Neutrophil (primary cell): ENCODE results near the gene TRPV6.

Experiments
- H3K27ac ChIP-seq: fragments of 200-600 bp; sonication (generic); 2 replicates; pipeline ENCODE4 v1.5.1; 2016; ENCODE audit warnings: mild to moderate bottlenecking, moderate library complexity
- H3K27me3 ChIP-seq: fragments of 200-600 bp; sonication (generic); 2 replicates; pipeline ENCODE4 v1.6.0; 2016; ENCODE audit warnings: mild to moderate bottlenecking
- H3K36me3 ChIP-seq: fragments of 200-600 bp; sonication (generic); 2 replicates; pipeline ENCODE4 v1.5.1; 2017
- H3K4me1 ChIP-seq, 2 experiments: fragments of 200-600 bp in 1 of 2; sonication (generic) in 1 of 2; 1 replicate in 1 of 2; 2 replicates in 1 of 2; pipeline versions ENCODE4 v1.5.1 to v1.6.1; 2013 to 2016; ENCODE audit warnings: low read depth in 1 of 2, low read length in 1 of 2, mild to moderate bottlenecking in 1 of 2, moderate library complexity in 1 of 2; ENCODE audit not compliant: control insufficient read depth in 1 of 2, insufficient read depth in 1 of 2
- H3K4me3 ChIP-seq, 2 experiments: fragments of 200-600 bp in 1 of 2; sonication (generic) in 1 of 2; 1 replicate in 1 of 2; 2 replicates in 1 of 2; pipeline ENCODE4 v1.5.1; 2013 to 2016; ENCODE audit warnings: low read depth in 1 of 2, low read length in 1 of 2, mild to moderate bottlenecking in 1 of 2, moderate library complexity in 1 of 2
- H3K9me3 ChIP-seq: fragments of 200-600 bp; sonication (generic); 2 replicates; pipeline ENCODE4 v1.5.1; 2016
- TF ChIP-seq, protein P1 (sequence below): fragments of 200-600 bp; sonication (generic); IDR thresholded peaks from 2 replicates; pipeline ENCODE4 v1.5.1; 2016; ENCODE audit warnings: antibody characterized with exemption

Gene TRPV6

DNA sequence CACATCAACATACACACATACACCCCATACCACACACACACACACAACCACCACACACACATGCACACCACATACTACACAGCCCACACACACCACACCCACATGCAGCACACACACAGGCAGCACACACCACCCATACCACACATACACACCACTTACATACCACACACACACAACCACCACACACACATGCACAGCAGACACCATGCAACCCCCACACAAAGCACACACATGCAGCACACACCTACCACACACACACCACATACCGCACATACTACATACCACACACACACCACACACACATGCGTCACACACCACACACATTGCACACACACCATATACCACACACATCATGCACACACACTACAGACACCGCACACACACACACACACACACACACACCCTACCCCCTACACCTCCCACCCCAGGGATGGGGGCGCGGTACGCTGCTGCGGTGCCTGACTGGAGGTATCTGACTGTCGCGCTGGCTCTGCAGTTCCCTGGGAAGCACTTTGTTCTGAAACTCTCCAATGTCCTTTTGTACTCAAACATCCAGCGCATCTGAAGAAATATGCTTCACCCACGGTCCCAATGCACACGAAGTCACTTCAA is 5.4 kb upstream of the TRPV6 start:
- H3K4me3 ChIP-seq, result no peak overlapping the region
- TF ChIP-seq, protein P1, sequence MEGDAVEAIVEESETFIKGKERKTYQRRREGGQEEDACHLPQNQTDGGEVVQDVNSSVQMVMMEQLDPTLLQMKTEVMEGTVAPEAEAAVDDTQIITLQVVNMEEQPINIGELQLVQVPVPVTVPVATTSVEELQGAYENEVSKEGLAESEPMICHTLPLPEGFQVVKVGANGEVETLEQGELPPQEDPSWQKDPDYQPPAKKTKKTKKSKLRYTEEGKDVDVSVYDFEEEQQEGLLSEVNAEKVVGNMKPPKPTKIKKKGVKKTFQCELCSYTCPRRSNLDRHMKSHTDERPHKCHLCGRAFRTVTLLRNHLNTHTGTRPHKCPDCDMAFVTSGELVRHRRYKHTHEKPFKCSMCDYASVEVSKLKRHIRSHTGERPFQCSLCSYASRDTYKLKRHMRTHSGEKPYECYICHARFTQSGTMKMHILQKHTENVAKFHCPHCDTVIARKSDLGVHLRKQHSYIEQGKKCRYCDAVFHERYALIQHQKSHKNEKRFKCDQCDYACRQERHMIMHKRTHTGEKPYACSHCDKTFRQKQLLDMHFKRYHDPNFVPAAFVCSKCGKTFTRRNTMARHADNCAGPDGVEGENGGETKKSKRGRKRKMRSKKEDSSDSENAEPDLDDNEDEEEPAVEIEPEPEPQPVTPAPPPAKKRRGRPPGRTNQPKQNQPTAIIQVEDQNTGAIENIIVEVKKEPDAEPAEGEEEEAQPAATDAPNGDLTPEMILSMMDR, result no peak
- no peaks in the 10 kb centered on the region for H3K4me1 ChIP-seq
- H3K27ac ChIP-seq, result no peak overlapping the region
- no peaks in the 10 kb centered on the region for H3K27me3 ChIP-seq
- no peaks in the 10 kb centered on the region for H3K36me3 ChIP-seq
- H3K9me3 ChIP-seq, result no peaks in the 10 kb centered on the region

DNA sequence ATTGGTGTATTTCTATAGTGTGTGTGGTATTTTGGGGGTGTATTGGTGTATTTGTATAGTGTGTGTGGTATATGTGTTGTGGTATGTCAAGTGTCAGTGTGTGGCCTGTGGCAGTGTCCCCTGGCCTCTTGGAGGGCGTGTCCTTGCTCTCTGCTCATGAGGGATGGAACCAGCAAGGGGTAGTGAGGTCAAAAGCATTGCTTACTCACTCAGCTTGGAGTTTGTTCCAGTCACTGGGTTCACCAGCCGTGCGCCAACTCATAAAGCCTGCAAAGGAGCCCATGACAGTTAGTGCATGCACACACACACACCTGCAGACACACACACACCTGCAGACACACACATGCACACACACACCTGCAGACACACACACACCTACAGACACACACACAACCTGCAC is 4.3 kb upstream of the TRPV6 start:
- no peaks in the 10 kb centered on the region for H3K27me3 ChIP-seq
- H3K36me3 ChIP-seq, result no peaks in the 10 kb centered on the region
- H3K4me1 ChIP-seq, result no peaks in the 10 kb centered on the region
- no peak overlapping the region for H3K27ac ChIP-seq
- no peak overlapping the region for H3K4me3 ChIP-seq
- TF ChIP-seq, protein P1, result no peak
- H3K9me3 ChIP-seq, result no peaks in the 10 kb centered on the region

GRCh38 chr7:142887282-142888015 is 1.9 kb upstream of the TRPV6 start:
- Histone ChIP-seq H3K4me3 (no peak overlapping the region), H3K27me3 (no peaks in the 10 kb centered on the region)
- TF ChIP-seq, protein P1, result no peak

GRCh38 chr7:142886866-142887265 is 1.3 kb upstream of the TRPV6 start:
- Histone ChIP-seq H3K27ac (no peak overlapping the region), H3K36me3 (no peaks in the 10 kb centered on the region), H3K9me3 (no peaks in the 10 kb centered on the region), H3K27me3 (no peaks in the 10 kb centered on the region), H3K4me1 (no peaks in the 10 kb centered on the region), H3K4me3 (no peak overlapping the region)
- TF ChIP-seq, protein P1, result no peak

More at GRCh38 chr7:142887282-142888015, 1.9 kb upstream of the TRPV6 start:
- no peaks in the 10 kb centered on the region for H3K36me3 ChIP-seq
- no peak overlapping the region for H3K27ac ChIP-seq
- H3K4me1 ChIP-seq, result no peaks in the 10 kb centered on the region
- H3K9me3 ChIP-seq, result no peaks in the 10 kb centered on the region

GRCh38 chr7:142884286-142884640 is 1.3 kb downstream of the TRPV6 start:
- H3K4me1 ChIP-seq, result no peaks in the 10 kb centered on the region
- H3K27me3 ChIP-seq, result no peaks in the 10 kb centered on the region
- H3K36me3 ChIP-seq, result no peaks in the 10 kb centered on the region
- H3K9me3 ChIP-seq, result no peaks in the 10 kb centered on the region
- TF ChIP-seq, protein P1, result no peak
- no peak overlapping the region for H3K4me3 ChIP-seq
- H3K27ac ChIP-seq, result no peak overlapping the region
